ENCODE measurements around the gene SRPK1.
"Not testable (repeated sequence)": the region's sequence is repeated elsewhere in the genome, so short reads cannot be mapped to it uniquely, and the experiment has no call there.

Gene SRPK1

GRCh38 chr6:35936681-35937359 lies 15.9 kb upstream of the SRPK1 start:
- no peak overlapping the region for H3K9ac ChIP-seq
- H3K27ac ChIP-seq, result no peak overlapping the region
- H3K4me3 ChIP-seq (IDR thresholded peaks at IDR 0.05; ENCODE audit: insufficient read depth, low read depth, low read length), result no peak overlapping the region
- H3K36me3 ChIP-seq (ENCODE audit: insufficient read depth), result no peaks in the 10 kb centered on the region
- TF ChIP-seq CTCF (conservative IDR thresholded peaks at IDR 0.05; ENCODE audit: low read depth, low read length), result no peak
- H3K79me2 ChIP-seq (ENCODE audit: insufficient read depth, low read depth), result no peaks in the 10 kb centered on the region
- no peak overlapping the region for H3K4me2 ChIP-seq
- H3K27me3 ChIP-seq (ENCODE audit: insufficient read depth, low read depth), result no peaks in the 10 kb centered on the region
- H4K20me1 ChIP-seq (ENCODE audit: insufficient read depth), result no peaks in the 10 kb centered on the region
- H3K4me1 ChIP-seq (ENCODE audit: low read depth, poor library complexity, severe bottlenecking), result no peaks in the 10 kb centered on the region
- no peak overlapping the region for H2AFZ ChIP-seq (ENCODE audit: low read depth)

GRCh38 chr6:35935469-35935868 lies 14.6 kb upstream of the SRPK1 start:
- TF ChIP-seq CTCF (conservative IDR thresholded peaks at IDR 0.05; ENCODE audit: low read depth, low read length), result no peak
- Histone ChIP-seq H4K20me1 (ENCODE audit: insufficient read depth) (no peaks in the 10 kb centered on the region), H3K4me3 (IDR thresholded peaks at IDR 0.05; ENCODE audit: insufficient read depth, low read depth, low read length) (no peak overlapping the region), H3K27ac (no peak overlapping the region), H3K27me3 (ENCODE audit: insufficient read depth, low read depth) (no peaks in the 10 kb centered on the region), H3K4me2 (no peak overlapping the region), H3K4me1 (ENCODE audit: low read depth, poor library complexity, severe bottlenecking) (no peaks in the 10 kb centered on the region), H2AFZ (ENCODE audit: low read depth) (no peak overlapping the region), H3K79me2 (ENCODE audit: insufficient read depth, low read depth) (no peaks in the 10 kb centered on the region), H3K36me3 (ENCODE audit: insufficient read depth) (no peaks in the 10 kb centered on the region), H3K9ac (no peak overlapping the region)

GRCh38 chr6:35933844-35934243 lies 12.9 kb upstream of the SRPK1 start:
- no peaks in the 10 kb centered on the region for H3K79me2 ChIP-seq (ENCODE audit: insufficient read depth, low read depth)
- no peaks in the 10 kb centered on the region for H3K36me3 ChIP-seq (ENCODE audit: insufficient read depth)
- no peak for TF ChIP-seq CTCF (conservative IDR thresholded peaks at IDR 0.05; ENCODE audit: low read depth, low read length)
- no peaks in the 10 kb centered on the region for H4K20me1 ChIP-seq (ENCODE audit: insufficient read depth)
- no peak overlapping the region for H3K4me3 ChIP-seq (IDR thresholded peaks at IDR 0.05; ENCODE audit: insufficient read depth, low read depth, low read length)
- no peak overlapping the region for H2AFZ ChIP-seq (ENCODE audit: low read depth)
- H3K4me1 ChIP-seq (ENCODE audit: low read depth, poor library complexity, severe bottlenecking), result no peaks in the 10 kb centered on the region
- H3K27ac ChIP-seq, result no peak overlapping the region
- H3K4me2 ChIP-seq, result no peak overlapping the region
- no peak overlapping the region for H3K9ac ChIP-seq
- no peaks in the 10 kb centered on the region for H3K27me3 ChIP-seq (ENCODE audit: insufficient read depth, low read depth)

- not testable (repeated sequence) for H3K79me2 ChIP-seq (ENCODE audit: insufficient read depth, low read depth); H3K9ac ChIP-seq; H3K4me2 ChIP-seq; H4K20me1 ChIP-seq (ENCODE audit: insufficient read depth); H3K4me3 ChIP-seq (IDR thresholded peaks at IDR 0.05; ENCODE audit: insufficient read depth, low read depth, low read length); H3K4me1 ChIP-seq (ENCODE audit: low read depth, poor library complexity, severe bottlenecking); H3K36me3 ChIP-seq (ENCODE audit: insufficient read depth); H3K27me3 ChIP-seq (ENCODE audit: insufficient read depth, low read depth); H3K27ac ChIP-seq; H2AFZ ChIP-seq (ENCODE audit: low read depth)
These were observed 11.0 kb upstream of the SRPK1 start for GRCh38 chr6:35931873-35932272.

- Histone ChIP-seq H4K20me1 (ENCODE audit: insufficient read depth) (no peaks in the 10 kb centered on the region), H2AFZ (ENCODE audit: low read depth) (no peak overlapping the region), H3K4me3 (IDR thresholded peaks at IDR 0.05; ENCODE audit: insufficient read depth, low read depth, low read length) (no peak overlapping the region), H3K4me2 (no peak overlapping the region), H3K27ac (no peak overlapping the region), H3K4me1 (ENCODE audit: low read depth, poor library complexity, severe bottlenecking) (no peaks in the 10 kb centered on the region), H3K9ac (no peak overlapping the region), H3K27me3 (ENCODE audit: insufficient read depth, low read depth) (no peaks in the 10 kb centered on the region), H3K79me2 (ENCODE audit: insufficient read depth, low read depth) (no peaks in the 10 kb centered on the region), H3K36me3 (ENCODE audit: insufficient read depth) (no peaks in the 10 kb centered on the region)
- no peak for TF ChIP-seq CTCF (conservative IDR thresholded peaks at IDR 0.05; ENCODE audit: low read depth, low read length)
These were observed 10.2 kb upstream of the SRPK1 start for GRCh38 chr6:35931120-35931561.

Data from KMS-11 (cell line).